IPS-18c (cell line): ENCODE results near the gene ZNF501.

Experiments used
- H3K4me3 ChIP-seq: 2 replicates; pipeline ENCODE4 v1.7.0; 2013; ENCODE audit warnings: low read depth, mild to moderate bottlenecking, low read length, moderate library complexity; ENCODE audit not compliant: insufficient read depth
- H3K9me3 ChIP-seq: one replicate; pipeline ENCODE4 v1.6.1; 2013; ENCODE audit warnings: mild to moderate bottlenecking, low read length, moderate library complexity; ENCODE audit not compliant: control insufficient read depth, insufficient read depth

Gene ZNF501

GRCh38 chr3:44729384-44729910 lies at the start of gene ZNF501:
ZNF501 (plus strand) TSS chr3:44729635; CDS start chr3:44734422, 4,787 bp downstream.
- Histone ChIP-seq H3K4me3 (peak within 1 kb of the TSS; percentile 82), H3K9me3 (no peaks in the 10 kb centered on the region)

GRCh38 chr3:44680921-44681455 lies 48.4 kb upstream of the ZNF501 start:
- Histone ChIP-seq H3K9me3 (peaks cover 5% of the 10 kb centered on the region), H3K4me3 (no peak overlapping the region)

GRCh38 chr3:44682182-44682896 lies 47.1 kb upstream of the ZNF501 start:
- H3K4me3 ChIP-seq, result no peak overlapping the region
- H3K9me3 ChIP-seq, result peaks cover 5% of the 10 kb centered on the region

GRCh38 chr3:44685128-44685800 lies 44.2 kb upstream of the ZNF501 start:
- H3K9me3 ChIP-seq, result peaks cover 5% of the 10 kb centered on the region
- H3K4me3 ChIP-seq, result peak overlapping the region; percentile 91

GRCh38 chr3:44687898-44688297 lies 41.5 kb upstream of the ZNF501 start:
- Histone ChIP-seq H3K4me3 (no peak overlapping the region), H3K9me3 (peaks cover 2% of the 10 kb centered on the region)

GRCh38 chr3:44712455-44713075 lies 16.9 kb upstream of the ZNF501 start, which contains the start of gene ZNF502:
ZNF502 (plus strand) TSS chr3:44712660; CDS start chr3:44720262, 7,602 bp downstream.
- H3K9me3 ChIP-seq, result peaks cover 3% of the 10 kb centered on the region

GRCh38 chr3:44721231-44722102 lies 8.0 kb upstream of the ZNF501 start:
- H3K4me3 ChIP-seq, result no peak overlapping the region
- H3K9me3 ChIP-seq, result peaks cover 31% of the 10 kb centered on the region

More at GRCh38 chr3:44712455-44713075, 16.9 kb upstream of the ZNF501 start, which contains the start of gene ZNF502:
- peak within 1 kb of the TSS; percentile 67 for H3K4me3 ChIP-seq

- H3K4me3 ChIP-seq, result no peak overlapping the region
- H3K9me3 ChIP-seq, result peaks cover 31% of the 10 kb centered on the region
These were observed 7.4 kb upstream of the ZNF501 start for GRCh38 chr3:44722103-44722401.

- H3K9me3 ChIP-seq, result peaks cover 8% of the 10 kb centered on the region
- no peak overlapping the region for H3K4me3 ChIP-seq
These were observed 5.3 kb downstream of the ZNF501 start for GRCh38 chr3:44734646-44735168.

- Histone ChIP-seq H3K4me3 (peak overlapping the region; percentile 95), H3K9me3 (peaks cover 3% of the 10 kb centered on the region)
These were observed 31.6 kb downstream of the ZNF501 start for GRCh38 chr3:44761101-44761423.

- Histone ChIP-seq H3K9me3 (peaks cover 3% of the 10 kb centered on the region), H3K4me3 (peak within 1 kb of the TSS; percentile 95)
These were observed 32.2 kb downstream of the ZNF501 start, which contains the start of the genes KIAA1143 and KIF15 for GRCh38 chr3:44761424-44762169. KIAA1143 (minus strand) TSS chr3:44761619; CDS start chr3:44761602, 17 bp downstream. KIF15 (plus strand) TSS chr3:44761794; CDS start chr3:44761866, 72 bp downstream.

- Histone ChIP-seq H3K9me3 (peaks cover 6% of the 10 kb centered on the region), H3K4me3 (peak overlapping the region; percentile 95)
These were observed 32.8 kb downstream of the ZNF501 start for GRCh38 chr3:44762170-44762677.

GRCh38 chr3:44762690-44763089 lies 33.3 kb downstream of the ZNF501 start:
- peaks cover 6% of the 10 kb centered on the region for H3K9me3 ChIP-seq
- H3K4me3 ChIP-seq, result peak overlapping the region; percentile 95

- Histone ChIP-seq H3K4me3 (no peak overlapping the region), H3K9me3 (peaks cover 8% of the 10 kb centered on the region)
These were observed 34.8 kb downstream of the ZNF501 start for GRCh38 chr3:44764248-44764647.

GRCh38 chr3:44771424-44772098 lies 42.1 kb downstream of the ZNF501 start:
- H3K9me3 ChIP-seq, result peaks cover 9% of the 10 kb centered on the region

More at GRCh38 chr3:44771424-44772098, 42.1 kb downstream of the ZNF501 start:
- no peak overlapping the region for H3K4me3 ChIP-seq
